Esophagus mucosa (tissue), 1 donor: ENCODE measurements around the gene LCN10. TPM values are rescaled to one million over a fixed set of nuclear protein-coding genes. Genes with fewer than 3 reads are reported as not detected.
A peak's percentile ranks its signal among the peaks of the same experiment; 100 is the strongest.
"Not testable (repeated sequence)": the region's sequence is repeated elsewhere in the genome, so short reads cannot be mapped to it uniquely, and the experiment has no call there.

ENCODE experiments used
- ATAC-seq: fragments of 200-7000 bp; cut with Tn5 transposase; one replicate; pipeline ENCODE4 v1.9.1; 2020
- total RNA-seq: library from RNA; stranded (reverse); gene quantifications from one replicate; pipeline ENCODE4 v1.2.4, GENCODE V29; 2023
- donor health status: DM: yes; HTN: yes; CAD: no.

Gene LCN10
- total RNA-seq, result 1.3 TPM

GRCh38 chr9:136742591-136743391 lies at the start of gene LCN10:
TSS of gene LCN10 (minus strand) at chr9:136742940. CDS start at chr9:136742903, 37 bp downstream.
- ATAC-seq, result peak; percentile 31

- peak; percentile 66 for ATAC-seq
Measured at GRCh38 chr9:136791516-136792276, 49.0 kb upstream of the LCN10 start.

- peak; percentile 94 for ATAC-seq
Measured at GRCh38 chr9:136790640-136791515, 48.1 kb upstream of the LCN10 start, which contains the start of gene TMEM141. TSS of gene TMEM141 (plus strand) at chr9:136791344. CDS start at chr9:136791371, 27 bp downstream.

- ATAC-seq, result no peak
Measured at GRCh38 chr9:136789523-136789937, 46.8 kb upstream of the LCN10 start.

GRCh38 chr9:136788644-136789522 lies 46.1 kb upstream of the LCN10 start:
- ATAC-seq, result not testable (repeated sequence)

- no peak for ATAC-seq
Measured at GRCh38 chr9:136787690-136788400, 45.1 kb upstream of the LCN10 start.

- ATAC-seq, result not testable (repeated sequence)
Measured at GRCh38 chr9:136786983-136787382, 44.2 kb upstream of the LCN10 start.

GRCh38 chr9:136786451-136786850 lies 43.7 kb upstream of the LCN10 start:
- no peak for ATAC-seq

GRCh38 chr9:136785565-136786355 lies 43.0 kb upstream of the LCN10 start:
- ATAC-seq, result not testable (repeated sequence)

- no peak for ATAC-seq
Measured at GRCh38 chr9:136784997-136785361, 42.2 kb upstream of the LCN10 start.

GRCh38 chr9:136784249-136784996 lies 41.7 kb upstream of the LCN10 start:
- ATAC-seq, result no peak

GRCh38 chr9:136782452-136782851 lies 39.7 kb upstream of the LCN10 start:
- ATAC-seq, result no peak

- no peak for ATAC-seq
Measured at GRCh38 chr9:136779808-136780207, 37.1 kb upstream of the LCN10 start.

GRCh38 chr9:136777359-136777758 lies 34.6 kb upstream of the LCN10 start:
- ATAC-seq, result no peak

GRCh38 chr9:136776947-136777346 lies 34.2 kb upstream of the LCN10 start:
- no peak for ATAC-seq

GRCh38 chr9:136775191-136775590 lies 32.5 kb upstream of the LCN10 start:
- no peak for ATAC-seq

- peak; percentile 31 for ATAC-seq
Measured at GRCh38 chr9:136774416-136775045, 31.8 kb upstream of the LCN10 start.

GRCh38 chr9:136773386-136774044 lies 30.8 kb upstream of the LCN10 start:
- no peak for ATAC-seq
